Stimulated activated CD4-positive, alpha-beta T cell treated with anti-CD3 and anti-CD28 coated beads, Interleukin-15, amount 100 ng/mL, for 24 hours (primary cell): ENCODE results near the gene ANKRD33.

ENCODE experiments used
- DNase-seq: peaks from one replicate; pipeline ENCODE4 v3.0.0-alpha.2; 2020

ANKRD33 gene, protein sequence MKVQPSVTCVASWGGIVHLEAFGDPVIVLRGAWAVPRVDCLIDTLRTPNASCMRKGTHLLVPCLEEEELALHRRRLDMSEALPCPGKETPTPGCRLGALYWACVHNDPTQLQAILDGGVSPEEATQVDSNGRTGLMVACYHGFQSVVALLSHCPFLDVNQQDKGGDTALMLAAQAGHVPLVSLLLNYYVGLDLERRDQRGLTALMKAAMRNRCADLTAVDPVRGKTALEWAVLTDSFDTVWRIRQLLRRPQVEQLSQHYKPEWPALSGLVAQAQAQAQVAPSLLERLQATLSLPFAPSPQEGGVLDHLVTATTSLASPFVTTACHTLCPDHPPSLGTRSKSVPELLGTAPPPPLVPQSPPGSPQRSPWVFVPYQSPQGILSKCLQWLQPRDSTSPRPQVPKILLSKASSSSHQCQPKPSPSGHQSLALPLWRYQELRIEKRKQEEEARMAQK

DNA sequence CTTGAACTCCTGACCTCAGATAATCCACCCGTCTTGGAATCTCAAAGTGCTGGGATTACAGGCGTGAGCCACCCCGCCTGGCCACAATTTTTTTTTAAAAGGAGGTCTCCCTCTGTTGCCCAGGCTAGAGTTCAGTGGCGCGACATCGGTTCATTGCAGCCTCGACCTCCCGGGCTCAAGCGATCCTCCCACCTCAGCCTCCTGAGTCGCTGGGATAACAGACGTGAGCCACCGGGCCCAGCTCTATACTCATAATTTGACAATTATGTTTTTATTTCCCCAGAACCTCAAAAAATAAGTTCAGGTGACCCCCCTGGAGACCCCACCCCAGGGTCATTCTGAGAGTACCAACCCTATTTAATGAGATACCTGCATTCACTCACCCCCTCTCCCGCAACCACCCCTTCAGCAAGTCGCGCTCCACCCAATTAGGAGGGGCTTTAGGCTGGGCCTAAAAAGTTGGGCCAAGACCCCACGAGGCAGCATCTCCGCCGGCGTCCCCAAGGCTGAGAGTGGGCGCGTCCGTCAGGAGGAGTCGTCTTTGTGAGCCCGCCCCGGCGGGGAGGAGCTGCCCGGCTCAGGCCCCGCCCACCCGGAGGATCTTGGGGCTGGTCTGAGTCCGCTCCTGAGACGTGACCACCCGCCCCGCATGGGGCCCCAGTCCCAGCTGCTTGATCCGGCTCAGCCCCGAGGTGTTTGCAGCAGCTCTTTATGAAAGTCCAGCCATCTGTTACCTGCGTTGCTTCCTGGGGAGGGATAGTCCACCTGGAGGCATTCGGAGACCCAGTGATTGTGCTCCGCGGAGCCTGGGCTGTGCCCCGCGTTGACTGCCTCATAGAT lies at the start of gene ANKRD33:
TSS of gene ANKRD33 (plus strand) at position 628 of the 840 bp plus-strand sequence. CDS start at position 712, 84 bp downstream.
- no peak for DNase-seq

GRCh38 chr12:51838762-51839161 lies 49.1 kb upstream of the ANKRD33 start:
- no peak for DNase-seq

DNA sequence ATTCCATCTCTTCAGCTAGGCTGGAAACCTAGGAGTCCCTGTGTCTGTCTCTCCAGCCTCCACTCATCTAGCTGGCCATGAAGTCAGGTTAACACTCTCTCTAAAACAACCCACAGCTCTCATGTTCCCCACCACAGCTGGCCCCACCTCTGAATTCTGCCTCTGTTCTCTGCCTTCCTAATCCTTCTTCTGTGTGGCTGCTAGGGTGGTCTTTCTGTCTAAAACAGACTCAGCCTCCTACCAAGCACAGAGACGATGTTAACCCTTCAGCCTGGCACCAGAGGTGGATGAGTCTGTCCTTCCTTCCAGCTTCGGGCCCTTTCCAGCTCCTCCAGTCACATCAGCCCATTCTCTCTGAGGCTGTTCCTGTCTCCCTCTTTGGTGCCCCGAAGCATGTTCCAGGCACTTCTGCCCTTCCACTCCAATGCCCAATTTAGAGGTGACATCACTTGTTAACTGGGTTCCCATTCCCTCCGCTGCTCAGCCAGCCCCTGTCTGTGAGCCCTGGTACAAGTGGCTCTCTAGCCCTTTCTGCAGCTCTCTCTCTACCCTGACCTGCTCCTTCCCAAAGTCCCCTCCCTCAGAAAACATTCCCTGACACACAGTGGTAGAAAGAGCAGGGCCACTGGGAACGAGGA lies 48.5 kb upstream of the ANKRD33 start:
- DNase-seq: no peak

GRCh38 chr12:51840966-51841365 lies 46.9 kb upstream of the ANKRD33 start:
- DNase-seq: no peak

DNA sequence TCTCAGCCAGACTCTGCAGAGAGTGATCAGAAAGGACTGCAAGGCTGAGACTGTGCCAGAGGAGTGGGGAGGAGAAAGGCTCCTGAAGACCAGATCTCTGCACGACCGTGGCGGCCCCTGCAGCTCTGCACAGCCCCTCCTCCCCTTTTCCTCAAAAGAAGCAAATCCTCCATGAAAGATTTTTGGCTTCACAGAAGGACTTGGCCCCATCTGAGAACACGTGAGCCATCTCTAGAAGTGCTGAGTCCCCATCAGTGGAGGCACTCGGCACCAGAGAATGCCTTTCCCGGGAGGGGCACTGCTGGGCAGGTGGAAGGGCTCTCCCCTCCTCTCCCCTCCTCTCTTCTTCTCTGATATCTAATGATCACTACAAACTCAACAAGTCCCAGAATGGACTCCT lies 46.2 kb upstream of the ANKRD33 start:
- no peak for DNase-seq

- DNase-seq: no peak
These were observed 43.0 kb upstream of the ANKRD33 start for GRCh38 chr12:51844854-51845253.

- DNase-seq: no peak
These were observed 42.4 kb upstream of the ANKRD33 start for GRCh38 chr12:51845482-51845881.

GRCh38 chr12:51846271-51846691 lies 41.6 kb upstream of the ANKRD33 start:
- no peak for DNase-seq

- peak; percentile 74 for DNase-seq
These were observed 40.8 kb upstream of the ANKRD33 start for GRCh38 chr12:51846911-51847642.

- no peak for DNase-seq
These were observed 40.1 kb upstream of the ANKRD33 start for GRCh38 chr12:51847643-51848325.

DNA sequence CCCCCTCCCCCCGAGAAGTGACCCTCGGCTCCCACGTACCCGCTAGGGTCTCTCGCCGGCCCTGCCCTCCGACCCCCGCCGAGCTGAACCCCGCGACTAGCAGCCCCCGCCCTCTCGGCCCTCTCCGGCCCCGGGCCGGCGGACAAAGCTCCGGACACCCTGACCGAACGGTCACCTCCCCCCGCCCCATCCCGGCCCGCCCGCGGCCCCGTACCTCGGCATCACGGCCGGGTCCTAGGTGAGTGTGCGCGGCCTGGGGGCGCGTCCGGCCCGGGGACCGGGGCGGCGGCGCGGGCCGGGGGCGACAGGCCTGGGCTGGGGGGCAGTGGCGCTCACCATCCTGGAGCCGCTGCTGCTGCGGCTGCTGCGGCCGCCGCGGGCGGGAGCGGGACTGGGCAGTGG lies 39.6 kb upstream of the ANKRD33 start, which contains the start of gene FIGNL2:
TSS of gene FIGNL2 (minus strand) at position 393 of the 402 bp plus-strand sequence. CDS start 26,305 bp downstream, outside the sequence.
- DNase-seq: no peak

DNA sequence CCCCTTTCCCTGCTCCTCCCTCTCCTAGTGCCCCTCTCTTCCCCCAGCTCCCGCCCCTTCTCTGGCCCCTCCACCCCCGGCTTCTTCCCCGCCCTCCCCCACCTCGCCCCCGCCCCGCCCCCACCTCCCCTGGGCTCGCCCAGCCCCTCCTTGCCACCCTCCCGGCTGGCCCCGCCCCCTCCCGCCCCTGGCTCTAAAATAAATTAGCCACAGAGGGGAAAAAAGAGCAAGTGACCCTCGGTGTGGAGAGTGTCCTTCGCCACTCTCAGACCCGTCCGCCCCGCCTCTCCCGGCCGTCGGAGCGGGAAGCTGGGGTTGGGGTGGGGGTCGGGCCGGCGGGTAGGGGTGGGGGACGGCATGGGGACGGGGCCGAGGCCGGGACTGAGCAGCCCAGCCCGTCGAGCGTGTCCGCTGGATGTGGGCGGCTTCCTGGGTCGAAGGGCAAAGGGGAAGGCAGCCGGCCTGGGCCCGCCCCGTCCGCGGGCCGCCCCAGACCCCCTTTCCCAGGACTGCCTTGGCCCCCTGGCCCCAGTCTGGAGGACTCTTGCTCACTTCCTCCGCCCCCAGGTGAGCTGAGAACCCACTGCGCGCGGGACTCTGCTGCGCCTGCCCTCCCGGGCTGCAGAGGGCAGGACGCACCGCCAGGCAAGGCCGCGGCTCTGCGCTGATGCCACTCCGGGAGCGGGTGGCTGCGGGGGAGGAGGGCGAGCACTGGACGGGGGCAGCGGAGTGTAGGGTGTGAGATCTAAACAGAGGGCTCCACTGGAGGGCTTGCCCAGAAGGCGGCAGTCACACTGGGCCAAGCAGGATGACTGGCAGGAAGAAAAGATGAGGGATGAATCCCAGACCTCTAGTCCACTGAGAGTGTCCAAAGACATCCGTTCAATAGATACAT lies 38.8 kb upstream of the ANKRD33 start:
- DNase-seq: no peak

DNA sequence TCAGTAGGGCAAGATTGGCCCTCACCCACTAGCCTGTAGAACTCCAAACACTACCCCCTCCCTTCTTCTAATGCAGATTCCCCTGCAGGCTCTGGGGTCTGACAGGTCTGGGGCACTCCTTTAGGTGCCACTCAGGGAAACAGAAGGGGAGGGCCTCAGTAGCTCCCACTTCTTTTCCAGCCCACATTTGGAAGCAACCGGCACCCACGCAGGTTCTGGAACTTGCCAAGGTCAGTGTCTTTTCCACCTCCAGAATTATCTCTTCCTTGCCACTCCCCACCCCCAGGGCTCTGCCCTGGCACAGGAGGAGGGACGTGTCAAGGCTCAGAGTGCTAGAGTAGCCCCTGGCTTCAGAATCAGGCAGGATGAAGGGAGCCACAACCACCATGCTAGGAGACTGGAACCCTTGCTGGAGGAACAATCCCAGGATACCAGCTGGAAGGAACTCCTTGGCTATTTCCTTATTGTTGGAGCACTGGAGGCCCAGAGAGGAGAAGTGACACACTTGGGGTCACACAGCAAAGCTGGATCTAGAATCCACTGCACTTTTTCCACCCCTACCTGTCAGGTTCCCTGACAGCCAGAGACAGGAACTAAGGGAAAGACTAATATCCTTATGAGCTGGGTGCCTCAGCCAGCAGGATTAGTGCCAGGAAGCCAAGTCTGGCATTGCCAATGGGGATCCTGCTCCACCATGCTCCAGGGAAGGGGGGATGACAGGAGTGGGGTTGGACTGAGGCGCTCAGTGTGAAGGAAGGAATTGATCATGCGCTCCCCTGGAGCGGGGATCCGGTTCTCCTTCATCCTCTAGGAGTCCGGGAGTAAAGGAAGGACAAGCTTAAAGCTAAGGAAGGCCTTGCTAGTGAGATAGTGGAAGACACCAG lies 37.6 kb upstream of the ANKRD33 start:
- DNase-seq: no peak

GRCh38 chr12:51850965-51851299 lies 37.0 kb upstream of the ANKRD33 start:
- no peak for DNase-seq

- DNase-seq: no peak
These were observed 36.3 kb upstream of the ANKRD33 start for GRCh38 chr12:51851413-51852124.

- DNase-seq: no peak
These were observed 35.3 kb upstream of the ANKRD33 start for GRCh38 chr12:51852404-51853137.

GRCh38 chr12:51855586-51856428 lies 32.1 kb upstream of the ANKRD33 start:
- DNase-seq: no peak
